ENCODE results near the gene CLDN19. TPM values are rescaled to one million over a fixed set of nuclear protein-coding genes. Genes with fewer than 3 reads are reported as not detected.

The CLDN19 gene
- total and polyA plus RNA-seq, 2 of the 8 experiments (the other 6 are each of a cell fraction or from before 2014, with no cell fraction given): 9.7 to 17.2 TPM

DNA sequence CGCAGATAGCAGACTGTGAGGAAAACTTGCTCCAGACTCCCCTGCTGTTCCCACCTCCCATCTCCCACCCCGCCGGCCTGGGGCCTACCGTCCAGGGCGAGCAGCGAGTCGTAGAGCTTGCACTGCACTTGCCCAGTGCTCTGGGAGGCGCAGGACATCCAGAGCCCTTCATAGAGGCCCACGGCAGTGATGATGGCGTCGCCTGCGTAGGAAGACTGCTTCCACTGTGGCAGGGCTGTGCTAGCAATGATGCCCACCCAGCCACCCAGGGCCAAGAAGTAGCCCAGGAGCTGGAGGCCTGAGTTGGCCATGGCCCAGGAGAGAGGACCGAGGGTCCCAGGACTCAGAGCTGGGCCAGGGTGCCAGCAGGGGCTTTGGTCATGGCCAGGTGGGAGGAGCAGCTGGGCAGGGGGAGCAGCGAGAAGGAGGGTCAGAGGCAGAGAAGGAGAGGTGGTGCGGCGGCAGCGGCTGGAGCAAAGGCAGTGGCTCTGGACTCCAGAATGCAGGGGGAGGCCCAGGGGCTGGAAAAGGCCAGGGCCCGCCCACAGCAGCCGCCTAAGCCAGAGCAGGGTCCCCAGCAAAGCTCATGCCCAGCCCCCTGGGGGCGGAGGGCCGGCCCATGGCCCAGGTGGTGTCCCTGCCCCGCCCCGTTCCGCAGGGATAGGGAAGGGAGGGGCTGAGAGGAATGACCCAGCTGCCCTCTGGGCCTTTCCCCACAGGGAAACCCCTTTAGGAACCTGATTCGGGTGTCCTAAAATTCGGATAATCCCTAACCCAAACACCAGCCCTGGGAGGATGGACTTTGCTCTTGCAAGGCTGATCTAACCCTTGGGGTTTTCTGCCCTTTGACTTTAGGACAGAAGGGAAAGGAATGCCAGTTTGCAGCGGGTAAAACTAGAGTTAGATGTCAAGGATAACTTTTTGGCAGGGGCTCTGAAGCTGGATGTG lies at the start of gene CLDN19 (continued):
- TF ChIP-seq FOSL1 (IDR thresholded peaks at IDR 0.05; ENCODE audit: insufficient read depth, low read depth, low read length): no peak
- TF ChIP-seq BACH1 (IDR thresholded peaks at IDR 0.05; ENCODE audit: low read length): no peak
- TF ChIP-seq GABPA (IDR thresholded peaks at IDR 0.05; ENCODE audit: borderline replicate concordance, insufficient read depth, low read length): 0 out of 2 replicates have a peak, but pooled peaks have one; percentile 25
- no peak for TF ChIP-seq CBX5 (IDR thresholded peaks at IDR 0.05; ENCODE audit: low read depth, low read length)
- no peak for TF ChIP-seq YY1 (IDR thresholded peaks at IDR 0.05; ENCODE audit: low read depth, low read length)
- no peak for TF ChIP-seq ZNF274 (IDR thresholded peaks at IDR 0.05; ENCODE audit: borderline replicate concordance, extremely low read depth, low read length)
- no peak for TF ChIP-seq CEBPB (IDR thresholded peaks at IDR 0.05; ENCODE audit: low read depth, low read length)
- peak; percentile 84; the same call in 1 of the 2 replicates for TF ChIP-seq TCF12 (IDR thresholded peaks at IDR 0.05; ENCODE audit: low read depth, low read length)
- no peak for TF ChIP-seq POU5F1 (IDR thresholded peaks at IDR 0.05; ENCODE audit: low read depth, low read length)
- TF ChIP-seq KDM4A (IDR thresholded peaks at IDR 0.05; ENCODE audit: low read depth, low read length, severe bottlenecking): no peak
- no peak for TF ChIP-seq SIX5 (IDR thresholded peaks at IDR 0.05; ENCODE audit: low read depth, low read length)
- no peak for TF ChIP-seq RBBP5 (IDR thresholded peaks at IDR 0.05; ENCODE audit: borderline replicate concordance, low read depth, low read length)

Measured in H1 (cell line).